WTC11 (cell line): ENCODE results near the gene XKR8.

ENCODE experiments used
- CREM ChIP-seq: sonication (generic); formaldehyde crosslinking; IDR thresholded peaks from 2 replicates; pipeline ENCODE4 v1.8.1; 2022; ENCODE audit warnings: mild to moderate bottlenecking, missing genetic modification reagents, moderate library complexity
- MLX ChIP-seq: sonication (generic); formaldehyde crosslinking; IDR thresholded peaks from 2 replicates; pipeline ENCODE4 v1.8.1; 2023; ENCODE audit warnings: mild to moderate bottlenecking, missing genetic modification reagents, moderate library complexity
- NFYB ChIP-seq: sonication (generic); formaldehyde crosslinking; conservative IDR thresholded peaks from 2 replicates; pipeline ENCODE4 v1.8.0; 2022; ENCODE audit warnings: low read depth, missing genetic modification reagents
- NR2C2 ChIP-seq: sonication (generic); formaldehyde crosslinking; IDR thresholded peaks from 2 replicates; pipeline ENCODE4 v1.8.0; 2022; ENCODE audit warnings: mild to moderate bottlenecking, missing genetic modification reagents
- NR3C1 ChIP-seq: sonication (generic); formaldehyde crosslinking; conservative IDR thresholded peaks from 2 replicates; pipeline ENCODE4 v1.8.1; 2023; ENCODE audit warnings: low read depth, mild to moderate bottlenecking, missing genetic modification reagents
- PREB ChIP-seq: sonication (generic); formaldehyde crosslinking; IDR thresholded peaks from 2 replicates; pipeline ENCODE4 v1.8.1; 2022; ENCODE audit warnings: mild to moderate bottlenecking, missing genetic modification reagents, moderate library complexity, borderline replicate concordance
- SOX15 ChIP-seq: fragments of 250-450 bp; sonication (Bioruptor Pico); IDR thresholded peaks from 2 replicates; pipeline ENCODE4 v1.9.0; 2021; ENCODE audit warnings: mild to moderate bottlenecking
- SP1 ChIP-seq: sonication (generic); formaldehyde crosslinking; conservative IDR thresholded peaks from 2 replicates; pipeline ENCODE4 v1.8.1; 2022; ENCODE audit warnings: missing genetic modification reagents
- TEAD4 ChIP-seq: sonication (generic); formaldehyde crosslinking; IDR thresholded peaks from 2 replicates; pipeline ENCODE4 v1.8.0; 2022; ENCODE audit warnings: mild to moderate bottlenecking, missing genetic modification reagents
- ZBTB21 ChIP-seq: sonication (generic); formaldehyde crosslinking; IDR thresholded peaks from 2 replicates; pipeline ENCODE4 v1.8.1; 2023; ENCODE audit warnings: mild to moderate bottlenecking, missing genetic modification reagents, borderline replicate concordance
- ZNF425 ChIP-seq: fragments of 250-450 bp; sonication (Bioruptor Pico); conservative IDR thresholded peaks from 2 replicates; pipeline ENCODE4 v1.9.0; 2021; ENCODE audit warnings: mild to moderate bottlenecking
- TF ChIP-seq, protein P1 (sequence below): fragments of 200-600 bp; IDR thresholded peaks from 2 replicates; pipeline ENCODE4 v1.8.0; 2022; ENCODE audit warnings: antibody characterized with exemption
- TF ChIP-seq, protein P2 (sequence below): sonication (generic); formaldehyde crosslinking; IDR thresholded peaks from 2 replicates; pipeline ENCODE4 v1.8.1; 2022; ENCODE audit warnings: low read depth, mild to moderate bottlenecking, moderate library complexity, missing genetic modification reagents, borderline replicate concordance

- TF ChIP-seq, protein P1, sequence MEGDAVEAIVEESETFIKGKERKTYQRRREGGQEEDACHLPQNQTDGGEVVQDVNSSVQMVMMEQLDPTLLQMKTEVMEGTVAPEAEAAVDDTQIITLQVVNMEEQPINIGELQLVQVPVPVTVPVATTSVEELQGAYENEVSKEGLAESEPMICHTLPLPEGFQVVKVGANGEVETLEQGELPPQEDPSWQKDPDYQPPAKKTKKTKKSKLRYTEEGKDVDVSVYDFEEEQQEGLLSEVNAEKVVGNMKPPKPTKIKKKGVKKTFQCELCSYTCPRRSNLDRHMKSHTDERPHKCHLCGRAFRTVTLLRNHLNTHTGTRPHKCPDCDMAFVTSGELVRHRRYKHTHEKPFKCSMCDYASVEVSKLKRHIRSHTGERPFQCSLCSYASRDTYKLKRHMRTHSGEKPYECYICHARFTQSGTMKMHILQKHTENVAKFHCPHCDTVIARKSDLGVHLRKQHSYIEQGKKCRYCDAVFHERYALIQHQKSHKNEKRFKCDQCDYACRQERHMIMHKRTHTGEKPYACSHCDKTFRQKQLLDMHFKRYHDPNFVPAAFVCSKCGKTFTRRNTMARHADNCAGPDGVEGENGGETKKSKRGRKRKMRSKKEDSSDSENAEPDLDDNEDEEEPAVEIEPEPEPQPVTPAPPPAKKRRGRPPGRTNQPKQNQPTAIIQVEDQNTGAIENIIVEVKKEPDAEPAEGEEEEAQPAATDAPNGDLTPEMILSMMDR: no peak
- TF ChIP-seq SOX15 (CRISPR knock-in tag) (no peak), NR2C2 (CRISPR knock-in tag) (no peak), CREM (no peak), TEAD4 (CRISPR knock-in tag) (no peak), PREB (CRISPR knock-in tag) (no peak), ZNF425 (CRISPR knock-in tag) (no peak), NFYB (CRISPR knock-in tag) (no peak), MLX (CRISPR knock-in tag) (no peak), NR3C1 (CRISPR knock-in tag) (no peak), SP1 (no peak), ZBTB21 (CRISPR knock-in tag) (no peak)
- TF ChIP-seq, protein P2, sequence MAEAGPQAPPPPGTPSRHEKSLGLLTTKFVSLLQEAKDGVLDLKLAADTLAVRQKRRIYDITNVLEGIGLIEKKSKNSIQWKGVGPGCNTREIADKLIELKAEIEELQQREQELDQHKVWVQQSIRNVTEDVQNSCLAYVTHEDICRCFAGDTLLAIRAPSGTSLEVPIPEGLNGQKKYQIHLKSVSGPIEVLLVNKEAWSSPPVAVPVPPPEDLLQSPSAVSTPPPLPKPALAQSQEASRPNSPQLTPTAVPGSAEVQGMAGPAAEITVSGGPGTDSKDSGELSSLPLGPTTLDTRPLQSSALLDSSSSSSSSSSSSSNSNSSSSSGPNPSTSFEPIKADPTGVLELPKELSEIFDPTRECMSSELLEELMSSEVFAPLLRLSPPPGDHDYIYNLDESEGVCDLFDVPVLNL: no peak
Measured at GRCh38 chr1:27974417-27974781, 14.6 kb downstream of the XKR8 start.
